Osteoblast (primary cell): Measurements from ENCODE around the gene PARK7. TPM values are rescaled to one million over a fixed set of nuclear protein-coding genes. Genes with fewer than 3 reads are reported as not detected.
"Not testable (repeated sequence)": the region's sequence is repeated elsewhere in the genome, so short reads cannot be mapped to it uniquely, and the experiment has no call there.

ENCODE experiments used
- DNase-seq: peaks from one replicate; pipeline ENCODE4 v3.0.0; 2011; ENCODE audit warnings: low spot score, mixed read lengths; ENCODE audit not compliant: insufficient read length; ENCODE audit errors: missing footprints
- H2AFZ ChIP-seq: 2 replicates; pipeline ENCODE4 v1.6.0; 2011; ENCODE audit warnings: mild to moderate bottlenecking, low read length
- H3K27ac ChIP-seq: 2 replicates; pipeline ENCODE4 v1.5.1; 2011; ENCODE audit warnings: mild to moderate bottlenecking, low read depth, low read length, moderate library complexity
- H3K27me3 ChIP-seq: 2 replicates; pipeline ENCODE4 v1.6.0; 2012; ENCODE audit warnings: mild to moderate bottlenecking, control low read depth, inconsistent platforms, low read length, moderate library complexity; ENCODE audit not compliant: insufficient read depth
- H3K36me3 ChIP-seq: 2 replicates; pipeline ENCODE4 v1.5.1; 2011; ENCODE audit warnings: mild to moderate bottlenecking, low read length, control low read depth, moderate library complexity; ENCODE audit not compliant: insufficient read depth
- H3K4me1 ChIP-seq: 2 replicates; pipeline ENCODE4 v1.5.1; 2011; ENCODE audit warnings: mild to moderate bottlenecking, low read length, control low read depth, moderate library complexity; ENCODE audit not compliant: insufficient read depth
- H3K4me2 ChIP-seq: 2 replicates; pipeline ENCODE4 v1.6.0; 2011; ENCODE audit warnings: mild to moderate bottlenecking, low read length; ENCODE audit not compliant: insufficient read depth
- H3K4me3 ChIP-seq: fragments of 200-600 bp; sonication (generic); 3 replicates; pipeline ENCODE4 v1.5.1; 2012; ENCODE audit warnings: mild to moderate bottlenecking, low read length, inconsistent platforms; ENCODE audit not compliant: insufficient read depth
- H3K79me2 ChIP-seq: 2 replicates; pipeline ENCODE4 v1.6.0; 2012; ENCODE audit warnings: mild to moderate bottlenecking, low read length, control low read depth, inconsistent platforms; ENCODE audit not compliant: insufficient read depth
- H3K9me3 ChIP-seq: 2 replicates; pipeline ENCODE4 v1.5.1; 2011; ENCODE audit warnings: low read depth, low read length, control low read depth
- H4K20me1 ChIP-seq: 2 replicates; pipeline ENCODE4 v1.6.0; 2012; ENCODE audit warnings: mild to moderate bottlenecking, low read length, control low read depth; ENCODE audit not compliant: insufficient read depth
- total RNA-seq: library from RNA; depleted of rRNA; stranded (reverse); fragments of >200 nt; gene quantifications from 2 replicates; pipeline ENCODE4 v1.2.3, GENCODE V29; 2012
- TF ChIP-seq, protein P1 (sequence below): IDR thresholded peaks from 2 replicates; pipeline ENCODE4 v1.5.1; 2011; ENCODE audit warnings: mild to moderate bottlenecking, low read depth, low read length, moderate library complexity; ENCODE audit errors: extremely low read depth

The PARK7 gene
- total RNA-seq, 1 donor: 168 TPM

GRCh38 chr1:7915826-7916500, 45.5 kb upstream of the PARK7 start:
- H4K20me1 ChIP-seq: no peaks in the 10 kb centered on the region
- H3K79me2 ChIP-seq: no peaks in the 10 kb centered on the region
- H3K27ac ChIP-seq: no peak overlapping the region
- H2AFZ ChIP-seq: no peak overlapping the region
- no peak overlapping the region for H3K4me3 ChIP-seq
- TF ChIP-seq, protein P1, sequence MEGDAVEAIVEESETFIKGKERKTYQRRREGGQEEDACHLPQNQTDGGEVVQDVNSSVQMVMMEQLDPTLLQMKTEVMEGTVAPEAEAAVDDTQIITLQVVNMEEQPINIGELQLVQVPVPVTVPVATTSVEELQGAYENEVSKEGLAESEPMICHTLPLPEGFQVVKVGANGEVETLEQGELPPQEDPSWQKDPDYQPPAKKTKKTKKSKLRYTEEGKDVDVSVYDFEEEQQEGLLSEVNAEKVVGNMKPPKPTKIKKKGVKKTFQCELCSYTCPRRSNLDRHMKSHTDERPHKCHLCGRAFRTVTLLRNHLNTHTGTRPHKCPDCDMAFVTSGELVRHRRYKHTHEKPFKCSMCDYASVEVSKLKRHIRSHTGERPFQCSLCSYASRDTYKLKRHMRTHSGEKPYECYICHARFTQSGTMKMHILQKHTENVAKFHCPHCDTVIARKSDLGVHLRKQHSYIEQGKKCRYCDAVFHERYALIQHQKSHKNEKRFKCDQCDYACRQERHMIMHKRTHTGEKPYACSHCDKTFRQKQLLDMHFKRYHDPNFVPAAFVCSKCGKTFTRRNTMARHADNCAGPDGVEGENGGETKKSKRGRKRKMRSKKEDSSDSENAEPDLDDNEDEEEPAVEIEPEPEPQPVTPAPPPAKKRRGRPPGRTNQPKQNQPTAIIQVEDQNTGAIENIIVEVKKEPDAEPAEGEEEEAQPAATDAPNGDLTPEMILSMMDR: no peak
- H3K27me3 ChIP-seq: peaks cover 4% of the 10 kb centered on the region
- no peaks in the 10 kb centered on the region for H3K36me3 ChIP-seq
- DNase-seq: no peak
- H3K4me2 ChIP-seq: no peak overlapping the region
- H3K9me3 ChIP-seq: no peaks in the 10 kb centered on the region
- peaks cover 6% of the 10 kb centered on the region for H3K4me1 ChIP-seq

DNA sequence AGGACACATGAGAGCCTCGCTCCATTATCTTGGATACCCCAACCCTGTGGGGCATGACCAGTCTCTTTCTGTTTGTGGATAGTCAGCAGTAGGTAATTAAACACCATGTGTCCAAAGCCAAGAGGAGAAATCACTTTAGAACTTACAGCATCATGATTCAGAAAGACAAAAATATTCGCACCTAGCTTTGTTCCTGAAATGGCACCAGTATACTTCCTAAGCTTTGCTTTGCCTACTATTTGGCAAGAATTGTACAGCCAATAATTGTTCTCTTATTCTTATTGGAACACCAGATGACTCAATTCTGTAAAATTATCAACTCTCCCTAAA, 45.0 kb upstream of the PARK7 start:
- Histone ChIP-seq H3K9me3 (no peaks in the 10 kb centered on the region), H3K4me1 (peaks cover 7% of the 10 kb centered on the region), H2AFZ (no peak overlapping the region), H3K4me2 (no peak overlapping the region), H3K36me3 (no peaks in the 10 kb centered on the region), H3K79me2 (no peaks in the 10 kb centered on the region), H3K4me3 (no peak overlapping the region), H3K27me3 (peaks cover 4% of the 10 kb centered on the region), H3K27ac (no peak overlapping the region), H4K20me1 (no peaks in the 10 kb centered on the region)
- DNase-seq: no peak
- TF ChIP-seq, protein P1: no peak

DNA sequence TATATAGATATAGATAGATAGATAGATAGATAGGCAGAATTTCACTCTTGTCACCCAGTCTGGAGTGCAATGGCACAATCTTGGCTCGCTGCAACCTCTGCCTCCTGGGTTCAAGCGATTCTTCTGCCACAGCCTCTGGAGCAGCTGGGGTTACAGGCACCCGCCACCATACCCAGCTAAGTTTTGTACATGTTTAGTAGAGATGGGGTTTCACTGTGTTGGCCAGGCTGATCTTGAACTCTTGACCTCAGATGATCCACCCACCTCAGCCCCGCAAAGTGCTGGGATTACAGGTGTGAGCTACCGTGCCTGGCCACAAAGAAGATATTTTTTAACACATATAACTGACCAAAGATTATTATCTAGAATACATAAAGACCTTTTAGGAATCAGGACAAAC, 43.5 kb upstream of the PARK7 start:
- H3K27ac ChIP-seq, H3K36me3 ChIP-seq, H3K4me3 ChIP-seq, DNase-seq, H3K79me2 ChIP-seq, H3K9me3 ChIP-seq, H3K4me2 ChIP-seq, H2AFZ ChIP-seq, H3K27me3 ChIP-seq, H4K20me1 ChIP-seq: not testable (repeated sequence)
- H3K4me1 ChIP-seq: peaks cover 17% of the 10 kb centered on the region

GRCh38 chr1:7919880-7920279, 41.6 kb upstream of the PARK7 start:
- no peak overlapping the region for H3K4me2 ChIP-seq
- no peaks in the 10 kb centered on the region for H3K9me3 ChIP-seq
- no peak overlapping the region for H3K27ac ChIP-seq
- no peak overlapping the region for H2AFZ ChIP-seq
- peaks cover 17% of the 10 kb centered on the region for H3K4me1 ChIP-seq
- no peaks in the 10 kb centered on the region for H3K27me3 ChIP-seq
- H3K79me2 ChIP-seq: no peaks in the 10 kb centered on the region
- no peak for DNase-seq
- H3K4me3 ChIP-seq: no peak overlapping the region
- H4K20me1 ChIP-seq: no peaks in the 10 kb centered on the region
- TF ChIP-seq, protein P1: no peak
- H3K36me3 ChIP-seq: no peaks in the 10 kb centered on the region
